Panc1 (cell line): Measurements from ENCODE around the gene PRDX6. TPM values are rescaled to one million over a fixed set of nuclear protein-coding genes. Genes with fewer than 3 reads are reported as not detected.

Experiments
- ATAC-seq: fragments of 200-7000 bp; cut with Tn5 transposase; 2 replicates; pipeline ENCODE4 v1.9.1; 2020; ENCODE audit warnings: mild to moderate bottlenecking, moderate library complexity
- Bru-seq: library from RNA; stranded (reverse); fragments of 400-500 nt; gene quantifications from one replicate; lab custom pipeline; 2021; lab: Mats Ljungman, UMichigan
- BruChase-seq, 2 experiments: library from RNA; stranded (reverse); fragments of 400-500 nt; gene quantifications; one replicate each; lab custom pipeline; 2021; lab: Mats Ljungman, UMichigan
- BruUV-seq: library from RNA; stranded (reverse); fragments of 400-500 nt; replicated peaks from 2 replicates; lab custom pipeline; 2021; lab: Mats Ljungman, UMichigan
- CTCF ChIA-PET: fragments of 300-600 bp; sonication (Branson Sonifier 250); formaldehyde crosslinking; loops from one replicate; lab custom pipeline; 2022; ENCODE audit warnings: antibody characterized with exemption; lab: Charles Lee
- POLR2A ChIA-PET: fragments of 300-600 bp; sonication (Branson Sonifier 250); formaldehyde crosslinking; loops from one replicate; lab custom pipeline; 2022; ENCODE audit warnings: antibody characterized with exemption; lab: Charles Lee
- DNase-seq: peaks from one replicate; pipeline ENCODE4 v3.0.0-alpha.2; 2010; ENCODE audit warnings: low read depth, low spot score
- H3K27ac ChIP-seq: 2 replicates; pipeline ENCODE4 v1.5.1; 2011; ENCODE audit warnings: mild to moderate bottlenecking, low read length, inconsistent platforms
- H3K27me3 ChIP-seq: fragments of 200-500 bp; sonication (Bioruptor generic); 2 replicates; pipeline ENCODE4 v1.6.0; 2014; ENCODE audit warnings: low read length, inconsistent platforms; ENCODE audit not compliant: control insufficient read depth, insufficient read depth
- H3K36me3 ChIP-seq: fragments of 200-500 bp; sonication (Bioruptor generic); 2 replicates; pipeline ENCODE4 v1.5.1; 2014; ENCODE audit warnings: inconsistent platforms, mild to moderate bottlenecking, low read length, moderate library complexity; ENCODE audit not compliant: control insufficient read depth, insufficient read depth
- H3K4me1 ChIP-seq: 2 replicates; pipeline ENCODE4 v1.5.1; 2011; ENCODE audit warnings: inconsistent platforms, mild to moderate bottlenecking, low read length, moderate library complexity; ENCODE audit not compliant: control insufficient read depth, insufficient read depth
- H3K4me3 ChIP-seq, 2 experiments: 2 replicates each; pipeline ENCODE4 v1.5.1; 2011 to 2012; ENCODE audit warnings: low read depth in 2 of 2, low read length in 2 of 2, mild to moderate bottlenecking in 2 of 2, inconsistent platforms in 1 of 2, moderate library complexity in 1 of 2
- H3K9me3 ChIP-seq: fragments of 200-500 bp; sonication (Bioruptor generic); 2 replicates; pipeline ENCODE4 v1.5.1; 2014; ENCODE audit warnings: low read depth, mild to moderate bottlenecking, inconsistent platforms, low read length, moderate library complexity; ENCODE audit not compliant: control insufficient read depth, insufficient read depth
- CTCF ChIP-seq: fragments of 450-650 bp; IDR thresholded peaks from 2 replicates; pipeline ENCODE4 v1.5.1; 2017; ENCODE audit warnings: mild to moderate bottlenecking
- POLR2AphosphoS5 ChIP-seq: IDR thresholded peaks from 2 replicates; pipeline ENCODE4 v1.6.1; 2012; ENCODE audit warnings: mild to moderate bottlenecking, low read depth, low read length, moderate library complexity
- SIN3A ChIP-seq: IDR thresholded peaks from 2 replicates; pipeline ENCODE4 v1.6.1; 2012; ENCODE audit warnings: low read depth, mild to moderate bottlenecking, low read length, moderate library complexity, borderline replicate concordance; ENCODE audit not compliant: insufficient read depth
- TCF7L2 ChIP-seq: IDR thresholded peaks from 2 replicates; pipeline ENCODE4 v1.6.1; 2011; ENCODE audit warnings: mild to moderate bottlenecking, low read depth, low read length, inconsistent platforms
- in situ Hi-C: cut with HindIII; loops from 2 replicates; pipeline ENCODE4 v1.10.0; 2016; ENCODE audit warnings: low sequenced_read_pairs, low pct_unique_long_range_greater_than_20kb
- intact Hi-C: fragments of 100-400 bp; cut with micrococcal nuclease; formaldehyde crosslinking; loops from one replicate; pipeline ENCODE4 v1.10.0; 2022; ENCODE audit not compliant: unreplicated experiment
- long read RNA-seq: library from polyadenylated mRNA; unstranded; transcript quantifications from one replicate; pipeline ENCODE4 v2.0.0, GENCODE V29; 2021; ENCODE audit not compliant: unreplicated experiment
- polyA plus RNA-seq: library from polyadenylated mRNA; unstranded; fragments of >200 nt; gene quantifications from one replicate; pipeline ENCODE4 v1.2.1, GENCODE V29; 2012; ENCODE audit warnings: missing spikeins; ENCODE audit not compliant: insufficient read length
- total RNA-seq: library from RNA; stranded (reverse); gene quantifications from one replicate; pipeline ENCODE4 v1.2.1, GENCODE V29; 2021; ENCODE audit not compliant: unreplicated experiment
- TF ChIP-seq, protein P1 (sequence below), 2 experiments: IDR thresholded peaks; 2 replicates each; pipeline ENCODE4 v1.6.1; 2011 to 2012; ENCODE audit warnings: low read depth in 2 of 2, control low read depth in 1 of 2, low read length in 1 of 2, mild to moderate bottlenecking in 1 of 2, moderate library complexity in 1 of 2; ENCODE audit not compliant: insufficient read depth in 1 of 2

The PRDX6 gene, protein sequence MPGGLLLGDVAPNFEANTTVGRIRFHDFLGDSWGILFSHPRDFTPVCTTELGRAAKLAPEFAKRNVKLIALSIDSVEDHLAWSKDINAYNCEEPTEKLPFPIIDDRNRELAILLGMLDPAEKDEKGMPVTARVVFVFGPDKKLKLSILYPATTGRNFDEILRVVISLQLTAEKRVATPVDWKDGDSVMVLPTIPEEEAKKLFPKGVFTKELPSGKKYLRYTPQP
- total RNA-seq (157 TPM), Bru-seq, nascent RNA (percentile 86 among the genes with signal in this experiment), BruChase-seq, experiment 1, labeled RNA remaining after a 2-hour chase (percentile 88 among the genes with signal in this experiment), BruChase-seq, experiment 2, labeled RNA remaining after a 6-hour chase (percentile 91 among the genes with signal in this experiment)
- 107 TPM for polyA plus RNA-seq
- long read RNA-seq, transcript PRDX6-201 (5 exons, 1,751 nt) = major isoform, 122 of 141 reads
- long read RNA-seq, partial matches to known transcripts = 5 of 141 reads
- long read RNA-seq, other reads (novel, unspliced or antisense) = 12 of 141 reads

- intact Hi-C loops = loop anchor here (2.0 kb wide), 1 partner anchor 45 kb away; no protein-coding TSS in a partner anchor
- peak; percentile 52 for ATAC-seq
- no peaks in the 10 kb centered on the region for H3K9me3 ChIP-seq
- TF ChIP-seq, protein P1, sequence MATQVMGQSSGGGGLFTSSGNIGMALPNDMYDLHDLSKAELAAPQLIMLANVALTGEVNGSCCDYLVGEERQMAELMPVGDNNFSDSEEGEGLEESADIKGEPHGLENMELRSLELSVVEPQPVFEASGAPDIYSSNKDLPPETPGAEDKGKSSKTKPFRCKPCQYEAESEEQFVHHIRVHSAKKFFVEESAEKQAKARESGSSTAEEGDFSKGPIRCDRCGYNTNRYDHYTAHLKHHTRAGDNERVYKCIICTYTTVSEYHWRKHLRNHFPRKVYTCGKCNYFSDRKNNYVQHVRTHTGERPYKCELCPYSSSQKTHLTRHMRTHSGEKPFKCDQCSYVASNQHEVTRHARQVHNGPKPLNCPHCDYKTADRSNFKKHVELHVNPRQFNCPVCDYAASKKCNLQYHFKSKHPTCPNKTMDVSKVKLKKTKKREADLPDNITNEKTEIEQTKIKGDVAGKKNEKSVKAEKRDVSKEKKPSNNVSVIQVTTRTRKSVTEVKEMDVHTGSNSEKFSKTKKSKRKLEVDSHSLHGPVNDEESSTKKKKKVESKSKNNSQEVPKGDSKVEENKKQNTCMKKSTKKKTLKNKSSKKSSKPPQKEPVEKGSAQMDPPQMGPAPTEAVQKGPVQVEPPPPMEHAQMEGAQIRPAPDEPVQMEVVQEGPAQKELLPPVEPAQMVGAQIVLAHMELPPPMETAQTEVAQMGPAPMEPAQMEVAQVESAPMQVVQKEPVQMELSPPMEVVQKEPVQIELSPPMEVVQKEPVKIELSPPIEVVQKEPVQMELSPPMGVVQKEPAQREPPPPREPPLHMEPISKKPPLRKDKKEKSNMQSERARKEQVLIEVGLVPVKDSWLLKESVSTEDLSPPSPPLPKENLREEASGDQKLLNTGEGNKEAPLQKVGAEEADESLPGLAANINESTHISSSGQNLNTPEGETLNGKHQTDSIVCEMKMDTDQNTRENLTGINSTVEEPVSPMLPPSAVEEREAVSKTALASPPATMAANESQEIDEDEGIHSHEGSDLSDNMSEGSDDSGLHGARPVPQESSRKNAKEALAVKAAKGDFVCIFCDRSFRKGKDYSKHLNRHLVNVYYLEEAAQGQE (IDR thresholded peaks at IDR 0.05; ENCODE audit: insufficient read depth in 1 of 2, low read depth in 2 of 2, low read length in 1 of 2) = no peak
- TF ChIP-seq CTCF = no peak
- peak; percentile 31; the same call in 1 of the 2 replicates for TF ChIP-seq SIN3A
- no peak for TF ChIP-seq TCF7L2
- peak; percentile 76 for TF ChIP-seq POLR2AphosphoS5
- H3K4me3 ChIP-seq = peak within 1 kb of the TSS; percentile 80 to 95
- DNase-seq = no peak
- ChIA-PET CTCF (no interaction called here), POLR2A (no interaction called here)
- in situ Hi-C loops = no loop called here
- H3K36me3 ChIP-seq = peaks cover 26% of the 10 kb centered on the region
- no peaks in the 10 kb centered on the region for H3K27me3 ChIP-seq
- H3K27ac ChIP-seq = peak within 1 kb of the TSS; percentile 85
- no TSS peak for BruUV-seq
- peaks cover 36% of the 10 kb centered on the region for H3K4me1 ChIP-seq
These were observed at the start of gene PRDX6 for GRCh38 chr1:173477286-173478093. Gene PRDX6, plus strand, starts transcription at chr1:173477335. Its CDS starts 63 bp downstream, at chr1:173477398.
